HepG2 (cell line): Measurements from ENCODE around the gene SMAD6. TPM values are rescaled to one million over a fixed set of nuclear protein-coding genes. Genes with fewer than 3 reads are reported as not detected.

Source experiments
- ATAC-seq: fragments of 200-7000 bp; cut with Tn5 transposase; 3 replicates; pipeline ENCODE4 v1.9.1; 2020; ENCODE audit warnings: mild to moderate bottlenecking, moderate library complexity
- BruUV-seq: library from RNA; stranded (reverse); fragments of 400-500 nt; replicated peaks from 2 replicates; lab custom pipeline; 2021; lab: Mats Ljungman, UMichigan
- CTCF ChIA-PET: fragments of 300-600 bp; formaldehyde crosslinking; extraction: SDS; loops from one replicate; lab custom pipeline; 2021; ENCODE audit warnings: low total read pairs, inconsistent platforms, low intra/inter-chr PET ratio; lab: Yijun Ruan, JAX
- POLR2A ChIA-PET: fragments of 350-600 bp; sonication (Branson Sonifier 250); formaldehyde crosslinking; loops from one replicate; lab custom pipeline; 2020; ENCODE audit warnings: antibody characterized with exemption, inconsistent platforms; lab: Yijun Ruan, JAX
- DNase-seq: peaks from one replicate; pipeline ENCODE4 v3.0.0-alpha.2; 2015; ENCODE audit warnings: low spot score
- FAIRE-seq: peaks from 3 replicates; lab custom pipeline; 2011; peaks lifted over from hg19 to GRCh38; lab: Jason Lieb, UNC
- H2AFZ ChIP-seq: one replicate; pipeline ENCODE4 v1.6.1; 2011; ENCODE audit warnings: low read length, inconsistent platforms
- H3K27ac ChIP-seq: fragments of 300-600 bp; 3 replicates; pipeline ENCODE4 v1.8.0; 2011; ENCODE audit warnings: mixed run types, mild to moderate bottlenecking, mixed read lengths, low read length, inconsistent platforms; ENCODE audit not compliant: insufficient read depth; ENCODE audit errors: extremely low read length
- H3K27me3 ChIP-seq, 2 experiments: fragments of 200-600 bp in 1 of 2; 2 replicates in 1 of 2; 3 replicates in 1 of 2; pipeline versions ENCODE4 v1.6.0 to v1.8.0; 2011; ENCODE audit warnings: low read length in 2 of 2, mild to moderate bottlenecking in 2 of 2, moderate library complexity in 2 of 2, inconsistent platforms in 1 of 2; ENCODE audit not compliant: insufficient read depth in 2 of 2, control insufficient read depth in 1 of 2
- H3K36me3 ChIP-seq, 2 experiments: fragments of 200-600 bp in 1 of 2; replicated peaks in 1 of 2; 2 replicates in 1 of 2; 3 replicates in 1 of 2; pipeline versions ENCODE4 v1.5.1 to v1.8.0; 2011; ENCODE audit warnings: low read length in 2 of 2, inconsistent platforms in 1 of 2; ENCODE audit not compliant: insufficient read depth in 2 of 2, control insufficient read depth in 1 of 2
- H3K4me1 ChIP-seq: 2 replicates; pipeline ENCODE4 v1.5.1; 2012; ENCODE audit warnings: low read length, inconsistent platforms; ENCODE audit not compliant: insufficient read depth
- H3K4me2 ChIP-seq: 2 replicates; pipeline ENCODE4 v1.6.0; 2011; ENCODE audit warnings: low read depth, low read length, inconsistent platforms
- H3K4me3 ChIP-seq, 3 experiments: fragments of 200-600 bp in 1 of 3; sonication (generic), shearing (Covaris generic) in 1 of 3; replicated peaks in 1 of 3; 2 replicates each; pipeline ENCODE4 v1.5.1; 2011 to 2016; ENCODE audit warnings: low read length in 3 of 3, inconsistent platforms in 2 of 3, low read depth in 2 of 3, mild to moderate bottlenecking in 2 of 3, control low read depth in 1 of 3, mixed read lengths in 1 of 3; ENCODE audit not compliant: insufficient read depth in 1 of 3
- H3K79me2 ChIP-seq: one replicate; pipeline ENCODE4 v1.6.1; 2011; ENCODE audit warnings: low read length, inconsistent platforms; ENCODE audit not compliant: insufficient read depth
- H3K9ac ChIP-seq: 2 replicates; pipeline ENCODE4 v1.6.0; 2011; ENCODE audit warnings: mild to moderate bottlenecking, low read depth, low read length, inconsistent platforms; ENCODE audit not compliant: insufficient read depth
- H3K9me3 ChIP-seq: 2 replicates; pipeline ENCODE4 v1.5.1; 2012; ENCODE audit warnings: mild to moderate bottlenecking, low read length
- H4K20me1 ChIP-seq: 2 replicates; pipeline ENCODE4 v1.6.0; 2011; ENCODE audit warnings: inconsistent platforms, mild to moderate bottlenecking, low read length, moderate library complexity; ENCODE audit not compliant: insufficient read depth
- CCAR2 ChIP-seq: fragments of 200-400 bp; formaldehyde crosslinking; optimal IDR thresholded peaks from 2 replicates; pipeline ENCODE3; 2018; ENCODE audit warnings: low read depth, mild to moderate bottlenecking, low read length, moderate library complexity
- HNF4A ChIP-seq: sonication (generic); formaldehyde crosslinking; IDR thresholded peaks from 2 replicates; pipeline ENCODE4 v1.4.0; 2020; ENCODE audit warnings: missing genetic modification reagents
- TOPORS ChIP-seq: sonication (generic); formaldehyde crosslinking; IDR thresholded peaks from 2 replicates; pipeline ENCODE4 v1.8.0; 2023; ENCODE audit warnings: mild to moderate bottlenecking, missing genetic modification reagents
- XRCC5 ChIP-seq: fragments of 200-400 bp; formaldehyde crosslinking; optimal IDR thresholded peaks from 2 replicates; pipeline ENCODE3; 2017; ENCODE audit warnings: mild to moderate bottlenecking, low read length
- ZC3H13 ChIP-seq: sonication (generic); formaldehyde crosslinking; IDR thresholded peaks from 2 replicates; pipeline ENCODE4 v1.8.1; 2023; ENCODE audit warnings: mild to moderate bottlenecking, missing genetic modification reagents, moderate library complexity
- ZNF232 ChIP-seq: sonication (generic); formaldehyde crosslinking; IDR thresholded peaks from 2 replicates; pipeline ENCODE4 v1.4.0; 2020; ENCODE audit warnings: missing genetic modification reagents, borderline replicate concordance
- ZNF552 ChIP-seq: sonication (generic); formaldehyde crosslinking; IDR thresholded peaks from 2 replicates; pipeline ENCODE4 v1.9.0; 2022; ENCODE audit warnings: missing genetic modification reagents, mild to moderate bottlenecking, borderline replicate concordance
- ZNF569 ChIP-seq: sonication (generic); formaldehyde crosslinking; IDR thresholded peaks from 2 replicates; pipeline ENCODE4 v1.5.0; 2020; ENCODE audit warnings: mild to moderate bottlenecking, missing genetic modification reagents, moderate library complexity, borderline replicate concordance
- ZNF598 ChIP-seq: sonication (generic); formaldehyde crosslinking; IDR thresholded peaks from 2 replicates; pipeline ENCODE4 v1.5.1; 2020; ENCODE audit warnings: mild to moderate bottlenecking, missing genetic modification reagents, borderline replicate concordance
- WGBS: methylation state at CpG from one replicate; pipeline ENCODE4 v1.1.6; 2017; ENCODE audit warnings: low lambda C conversion rate; 5-methylcytosine and 5-hydroxymethylcytosine counted together
- in situ Hi-C: cut with HindIII; loops from 2 replicates; pipeline ENCODE4 v1.10.0; 2017; ENCODE audit warnings: low pct_unique_long_range_greater_than_20kb; ENCODE audit not compliant: extremely low pct_ligation_motif_present
- intact Hi-C: fragments of 100-400 bp; cut with micrococcal nuclease; formaldehyde crosslinking; loops from one replicate; pipeline ENCODE4 v1.10.0; 2022; ENCODE audit not compliant: unreplicated experiment
- polyA plus RNA-seq, 8 experiments: library from polyadenylated mRNA; depleted of rRNA in 3 of 8; stranded (reverse) in 7 of 8; unstranded in 1 of 8; fragments of >200 nt; fragmentation: Illumina TruSeq in 4 of 8; extraction: Trizol in 4 of 8; gene quantifications; 2 replicates each; pipeline versions ENCODE4 v1.2.1 to v1.2.3, GENCODE V29; 2011 to 2016; ENCODE audit warnings: low read depth in 4 of 8, missing spikeins in 1 of 8, mixed read lengths in 1 of 8; ENCODE audit not compliant: insufficient read depth in 1 of 8
- total RNA-seq, 5 experiments: library from RNA; depleted of rRNA; stranded (reverse); fragments of >200 nt; fragmentation: Illumina TruSeq; extraction: Trizol; gene quantifications; 2 replicates each; pipeline ENCODE4 v1.2.3, GENCODE V29; 2016; ENCODE audit warnings: low read depth in 1 of 5
- TF ChIP-seq, protein P1 (sequence below): sonication (generic); formaldehyde crosslinking; IDR thresholded peaks from 2 replicates; pipeline ENCODE4 v1.5.0; 2020; ENCODE audit warnings: mild to moderate bottlenecking, missing genetic modification reagents, borderline replicate concordance
- TF ChIP-seq, protein P2 (sequence below): IDR thresholded peaks from 2 replicates; pipeline ENCODE4 v1.6.1; 2016
- TF ChIP-seq, protein P3 (sequence below): sonication (generic); formaldehyde crosslinking; IDR thresholded peaks from 2 replicates; pipeline ENCODE4 v1.4.0; 2020; ENCODE audit warnings: low read depth, mild to moderate bottlenecking, missing genetic modification reagents
- TF ChIP-seq, protein P4 (sequence below): sonication (generic); formaldehyde crosslinking; IDR thresholded peaks from 2 replicates; pipeline ENCODE4 v1.4.0; 2020; ENCODE audit warnings: missing genetic modification reagents, borderline replicate concordance

The SMAD6 gene
- total and polyA plus RNA-seq, 2 of the 13 experiments (the other 11 are each of a cell fraction or from before 2014, with no cell fraction given): 3.3 to 4.4 TPM

DNA sequence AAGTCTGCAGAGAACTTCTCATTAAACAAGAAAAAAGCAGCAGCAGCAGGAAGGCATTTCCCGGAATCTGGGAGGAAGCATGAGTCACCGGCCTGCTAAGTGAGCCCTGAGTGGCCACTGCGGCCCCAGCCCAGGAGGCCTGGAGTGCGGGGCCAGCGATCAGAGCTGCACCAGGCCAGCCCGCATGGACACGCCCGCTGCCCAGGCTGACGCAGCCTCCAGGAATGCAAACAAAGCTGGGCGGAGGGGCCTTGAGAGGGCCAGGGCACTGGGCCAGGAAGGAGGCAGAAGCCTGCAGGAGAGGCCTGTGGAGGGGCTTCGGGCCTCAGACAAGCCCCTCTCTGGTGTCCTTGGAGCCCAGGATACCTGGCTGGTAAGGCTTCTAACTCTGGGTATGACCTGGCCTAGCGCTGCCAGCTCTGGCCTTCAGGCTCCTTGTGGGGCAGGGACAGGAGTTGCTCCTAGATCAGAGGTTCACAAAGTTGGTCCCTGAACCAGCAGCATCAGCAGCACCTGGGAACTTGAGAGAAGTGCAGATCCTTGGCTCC, 101.2 kb downstream of the SMAD6 start:
- intact Hi-C loops (loop anchor here (1.0 to 5.0 kb wide), 2 partner anchors 32 to 34 kb away; no protein-coding TSS in a partner anchor), in situ Hi-C loops (no loop called here)
- peak overlapping the region; percentile 47; the same call in 1 of the 2 replicates for H3K9ac ChIP-seq
- no peaks in the 10 kb centered on the region for H3K9me3 ChIP-seq
- DNase-seq (peak; percentile 84), ATAC-seq (peak; percentile 100), FAIRE-seq (peak; percentile 54)
- H4K20me1 ChIP-seq: no peaks in the 10 kb centered on the region
- POLR2A ChIA-PET: interaction anchor here (0.8 to 1.7 kb wide), 5 partner anchors 23 to 102 kb away, joined by 3 to 7 read pairs (median 3); partner anchors contain the start of gene SMAD6
- no peaks in the 10 kb centered on the region for H3K36me3 ChIP-seq
- no peak overlapping the region for H2AFZ ChIP-seq
- CTCF ChIA-PET: no interaction called here
- no peak overlapping the region for H3K27ac ChIP-seq
- no CpG with 5 or more reads among the region's 12 CpGs for WGBS
- peaks cover 0 to 4% of the 10 kb centered on the region in 2 experiments; a peak in 2 of 5 replicates for H3K27me3 ChIP-seq
- no peaks in the 10 kb centered on the region for H3K79me2 ChIP-seq
- BruUV-seq: no TSS peak
- peak overlapping the region; percentile 73 for H3K4me2 ChIP-seq
- peak overlapping the region in 1 of 3 experiments; percentile 50; a peak in 2 of 6 replicates for H3K4me3 ChIP-seq
- peaks cover 25% of the 10 kb centered on the region for H3K4me1 ChIP-seq
- TF ChIP-seq ZNF232: peak; percentile 47; the same call in 1 of the 2 replicates
- TF ChIP-seq, protein P1, sequence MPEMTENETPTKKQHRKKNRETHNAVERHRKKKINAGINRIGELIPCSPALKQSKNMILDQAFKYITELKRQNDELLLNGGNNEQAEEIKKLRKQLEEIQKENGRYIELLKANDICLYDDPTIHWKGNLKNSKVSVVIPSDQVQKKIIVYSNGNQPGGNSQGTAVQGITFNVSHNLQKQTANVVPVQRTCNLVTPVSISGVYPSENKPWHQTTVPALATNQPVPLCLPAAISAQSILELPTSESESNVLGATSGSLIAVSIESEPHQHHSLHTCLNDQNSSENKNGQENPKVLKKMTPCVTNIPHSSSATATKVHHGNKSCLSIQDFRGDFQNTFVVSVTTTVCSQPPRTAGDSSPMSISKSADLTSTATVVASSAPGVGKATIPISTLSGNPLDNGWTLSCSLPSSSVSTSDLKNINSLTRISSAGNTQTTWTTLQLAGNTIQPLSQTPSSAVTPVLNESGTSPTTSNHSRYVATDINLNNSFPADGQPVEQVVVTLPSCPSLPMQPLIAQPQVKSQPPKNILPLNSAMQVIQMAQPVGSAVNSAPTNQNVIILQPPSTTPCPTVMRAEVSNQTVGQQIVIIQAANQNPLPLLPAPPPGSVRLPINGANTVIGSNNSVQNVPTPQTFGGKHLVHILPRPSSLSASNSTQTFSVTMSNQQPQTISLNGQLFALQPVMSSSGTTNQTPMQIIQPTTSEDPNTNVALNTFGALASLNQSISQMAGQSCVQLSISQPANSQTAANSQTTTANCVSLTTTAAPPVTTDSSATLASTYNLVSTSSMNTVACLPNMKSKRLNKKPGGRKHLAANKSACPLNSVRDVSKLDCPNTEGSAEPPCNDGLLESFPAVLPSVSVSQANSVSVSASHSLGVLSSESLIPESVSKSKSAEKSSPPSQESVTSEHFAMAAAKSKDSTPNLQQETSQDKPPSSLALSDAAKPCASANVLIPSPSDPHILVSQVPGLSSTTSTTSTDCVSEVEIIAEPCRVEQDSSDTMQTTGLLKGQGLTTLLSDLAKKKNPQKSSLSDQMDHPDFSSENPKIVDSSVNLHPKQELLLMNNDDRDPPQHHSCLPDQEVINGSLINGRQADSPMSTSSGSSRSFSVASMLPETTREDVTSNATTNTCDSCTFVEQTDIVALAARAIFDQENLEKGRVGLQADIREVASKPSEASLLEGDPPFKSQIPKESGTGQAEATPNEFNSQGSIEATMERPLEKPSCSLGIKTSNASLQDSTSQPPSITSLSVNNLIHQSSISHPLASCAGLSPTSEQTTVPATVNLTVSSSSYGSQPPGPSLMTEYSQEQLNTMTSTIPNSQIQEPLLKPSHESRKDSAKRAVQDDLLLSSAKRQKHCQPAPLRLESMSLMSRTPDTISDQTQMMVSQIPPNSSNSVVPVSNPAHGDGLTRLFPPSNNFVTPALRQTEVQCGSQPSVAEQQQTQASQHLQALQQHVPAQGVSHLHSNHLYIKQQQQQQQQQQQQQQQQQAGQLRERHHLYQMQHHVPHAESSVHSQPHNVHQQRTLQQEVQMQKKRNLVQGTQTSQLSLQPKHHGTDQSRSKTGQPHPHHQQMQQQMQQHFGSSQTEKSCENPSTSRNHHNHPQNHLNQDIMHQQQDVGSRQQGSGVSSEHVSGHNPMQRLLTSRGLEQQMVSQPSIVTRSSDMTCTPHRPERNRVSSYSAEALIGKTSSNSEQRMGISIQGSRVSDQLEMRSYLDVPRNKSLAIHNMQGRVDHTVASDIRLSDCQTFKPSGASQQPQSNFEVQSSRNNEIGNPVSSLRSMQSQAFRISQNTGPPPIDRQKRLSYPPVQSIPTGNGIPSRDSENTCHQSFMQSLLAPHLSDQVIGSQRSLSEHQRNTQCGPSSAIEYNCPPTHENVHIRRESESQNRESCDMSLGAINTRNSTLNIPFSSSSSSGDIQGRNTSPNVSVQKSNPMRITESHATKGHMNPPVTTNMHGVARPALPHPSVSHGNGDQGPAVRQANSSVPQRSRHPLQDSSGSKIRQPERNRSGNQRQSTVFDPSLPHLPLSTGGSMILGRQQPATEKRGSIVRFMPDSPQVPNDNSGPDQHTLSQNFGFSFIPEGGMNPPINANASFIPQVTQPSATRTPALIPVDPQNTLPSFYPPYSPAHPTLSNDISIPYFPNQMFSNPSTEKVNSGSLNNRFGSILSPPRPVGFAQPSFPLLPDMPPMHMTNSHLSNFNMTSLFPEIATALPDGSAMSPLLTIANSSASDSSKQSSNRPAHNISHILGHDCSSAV: no peak
- TF ChIP-seq CCAR2: no peak
- TF ChIP-seq ZC3H13 (CRISPR knock-in tag): no peak
- TF ChIP-seq, protein P2, sequence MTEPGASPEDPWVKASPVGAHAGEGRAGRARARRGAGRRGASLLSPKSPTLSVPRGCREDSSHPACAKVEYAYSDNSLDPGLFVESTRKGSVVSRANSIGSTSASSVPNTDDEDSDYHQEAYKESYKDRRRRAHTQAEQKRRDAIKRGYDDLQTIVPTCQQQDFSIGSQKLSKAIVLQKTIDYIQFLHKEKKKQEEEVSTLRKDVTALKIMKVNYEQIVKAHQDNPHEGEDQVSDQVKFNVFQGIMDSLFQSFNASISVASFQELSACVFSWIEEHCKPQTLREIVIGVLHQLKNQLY (CRISPR knock-in tag): peak; percentile 62; the same call in 1 of the 2 replicates
- no peak for TF ChIP-seq ZNF569
- TF ChIP-seq ZNF552: no peak
- TF ChIP-seq TOPORS (CRISPR knock-in tag): no peak
- peak; percentile 68 for TF ChIP-seq XRCC5
- peak; percentile 46; the same call in 1 of the 2 replicates for TF ChIP-seq HNF4A (CRISPR knock-in tag)
- TF ChIP-seq, protein P3, sequence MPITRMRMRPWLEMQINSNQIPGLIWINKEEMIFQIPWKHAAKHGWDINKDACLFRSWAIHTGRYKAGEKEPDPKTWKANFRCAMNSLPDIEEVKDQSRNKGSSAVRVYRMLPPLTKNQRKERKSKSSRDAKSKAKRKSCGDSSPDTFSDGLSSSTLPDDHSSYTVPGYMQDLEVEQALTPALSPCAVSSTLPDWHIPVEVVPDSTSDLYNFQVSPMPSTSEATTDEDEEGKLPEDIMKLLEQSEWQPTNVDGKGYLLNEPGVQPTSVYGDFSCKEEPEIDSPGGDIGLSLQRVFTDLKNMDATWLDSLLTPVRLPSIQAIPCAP (CRISPR knock-in tag): no peak
- no peak; the same call in 1 of the 2 replicates for TF ChIP-seq ZNF598 (CRISPR knock-in tag)
- TF ChIP-seq, protein P4, sequence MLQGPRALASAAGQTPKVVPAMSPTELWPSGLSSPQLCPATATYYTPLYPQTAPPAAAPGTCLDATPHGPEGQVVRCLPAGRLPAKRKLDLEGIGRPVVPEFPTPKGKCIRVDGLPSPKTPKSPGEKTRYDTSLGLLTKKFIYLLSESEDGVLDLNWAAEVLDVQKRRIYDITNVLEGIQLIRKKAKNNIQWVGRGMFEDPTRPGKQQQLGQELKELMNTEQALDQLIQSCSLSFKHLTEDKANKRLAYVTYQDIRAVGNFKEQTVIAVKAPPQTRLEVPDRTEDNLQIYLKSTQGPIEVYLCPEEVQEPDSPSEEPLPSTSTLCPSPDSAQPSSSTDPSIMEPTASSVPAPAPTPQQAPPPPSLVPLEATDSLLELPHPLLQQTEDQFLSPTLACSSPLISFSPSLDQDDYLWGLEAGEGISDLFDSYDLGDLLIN (CRISPR knock-in tag): no peak
